Measurements from ENCODE around the gene ACTN1. TPM values are rescaled to one million over a fixed set of nuclear protein-coding genes. Genes with fewer than 3 reads are reported as not detected.

Gene ACTN1
- polyA plus RNA-seq, 3 donors = 41.4 to 75.0 (median 69.4) TPM

- DNase-seq = peak in 1 of 3 donors; percentile 6
- Histone ChIP-seq H4K20me1 (ENCODE audit: insufficient read depth, low read length) (no peaks in the 10 kb centered on the region), H3K36me3 (replicated peaks in 1 of 2; ENCODE audit: control insufficient read depth in 1 of 2, insufficient read depth in 2 of 2, low read length in 2 of 2) (peaks cover 82 to 90% of the 10 kb centered on the region in 2 donors), H3K27ac (ENCODE audit: low read depth in 1 of 2, low read length in 2 of 2) (no peak overlapping the region), H3K4me2 (replicated peaks; ENCODE audit: extremely low read depth, low read length, poor library complexity, severe bottlenecking) (peak overlapping the region; percentile 31), H3K27me3 (ENCODE audit: control insufficient read depth in 2 of 2, insufficient read depth in 2 of 2, low read length in 2 of 2) (no peaks in the 10 kb centered on the region), H3K9me3 (replicated peaks in 1 of 2; ENCODE audit: control insufficient read depth in 1 of 2, insufficient read depth in 1 of 2, low read length in 2 of 2) (no peaks in the 10 kb centered on the region), H3K4me1 (ENCODE audit: control insufficient read depth in 1 of 2, insufficient read depth in 2 of 2, low read length in 2 of 2) (no peaks in the 10 kb centered on the region), H2AFZ (ENCODE audit: insufficient read depth, low read depth, low read length, poor library complexity, severe bottlenecking) (no peak overlapping the region), H3K4me3 (replicated peaks in 1 of 3; ENCODE audit: low read depth in 2 of 3, low read length in 3 of 3) (peak overlapping the region in 2 of 3 experiments; percentile 20 to 55), H3K9ac (ENCODE audit: insufficient read depth, low read length, poor library complexity, severe bottlenecking) (no peak overlapping the region), H3K79me2 (ENCODE audit: insufficient read depth, low read length) (no peaks in the 10 kb centered on the region)
- no peak for TF ChIP-seq CTCF (IDR thresholded peaks at IDR 0.05)
- intact Hi-C loops (cut with micrococcal nuclease) = no loop called here
- 95% methylated on average over 28 of the region's 37 CpGs for whole genome bisulfite sequencing (ENCODE audit: insufficient coverage)
- H3K9me3 Mint-ChIP-seq = peaks cover 0 to 2% (median 0%) of the 10 kb centered on the region in 7 donors
- H3K4me1 Mint-ChIP-seq = no peaks in the 10 kb centered on the region
- no peak overlapping the region for H3K27ac Mint-ChIP-seq
- H3K4me3 Mint-ChIP-seq = peak overlapping the region; percentile 24 to 56
- H3K27me3 Mint-ChIP-seq (ENCODE audit: low read depth in 3 of 3) = peaks cover 0 to 1% (median 0%) of the 10 kb centered on the region in 3 donors
- H3K36me3 Mint-ChIP-seq = peaks cover 83 to 96% of the 10 kb centered on the region in 2 donors
Observed at GRCh38 chr14:68874746-68875155, 104.4 kb downstream of the ACTN1 start.

GRCh38 chr14:68873376-68873775, 105.7 kb downstream of the ACTN1 start:
- Mint-ChIP-seq H3K4me1 (no peaks in the 10 kb centered on the region), H3K4me3 (no peak overlapping the region), H3K27me3 (ENCODE audit: low read depth in 3 of 3) (peaks cover 0 to 1% (median 1%) of the 10 kb centered on the region in 3 donors), H3K27ac (no peak overlapping the region), H3K9me3 (peaks cover 0 to 2% (median 0%) of the 10 kb centered on the region in 7 donors), H3K36me3 (peaks cover 77 to 85% of the 10 kb centered on the region in 2 donors)
- no peak overlapping the region for H3K27ac ChIP-seq (ENCODE audit: low read depth in 1 of 2, low read length in 2 of 2)
- no peak for DNase-seq
- peaks cover 70 to 77% of the 10 kb centered on the region in 2 donors for H3K36me3 ChIP-seq (replicated peaks in 1 of 2; ENCODE audit: control insufficient read depth in 1 of 2, insufficient read depth in 2 of 2, low read length in 2 of 2)
- no peak overlapping the region for H3K9ac ChIP-seq (ENCODE audit: insufficient read depth, low read length, poor library complexity, severe bottlenecking)
- intact Hi-C loops (cut with micrococcal nuclease) = no loop called here
- TF ChIP-seq CTCF (IDR thresholded peaks at IDR 0.05) = no peak
- H3K79me2 ChIP-seq (ENCODE audit: insufficient read depth, low read length) = no peaks in the 10 kb centered on the region
- H3K4me1 ChIP-seq (ENCODE audit: control insufficient read depth in 1 of 2, insufficient read depth in 2 of 2, low read length in 2 of 2) = no peaks in the 10 kb centered on the region
- WGBS (ENCODE audit: insufficient coverage) = 100% methylated on average over 4 of the region's 5 CpGs
- H3K4me2 ChIP-seq (replicated peaks; ENCODE audit: extremely low read depth, low read length, poor library complexity, severe bottlenecking) = no peak overlapping the region
- H4K20me1 ChIP-seq (ENCODE audit: insufficient read depth, low read length) = no peaks in the 10 kb centered on the region
- no peak overlapping the region for H3K4me3 ChIP-seq (replicated peaks in 1 of 3; ENCODE audit: low read depth in 2 of 3, low read length in 3 of 3)
- H3K27me3 ChIP-seq (ENCODE audit: control insufficient read depth in 2 of 2, insufficient read depth in 2 of 2, low read length in 2 of 2) = no peaks in the 10 kb centered on the region
- no peak overlapping the region for H2AFZ ChIP-seq (ENCODE audit: insufficient read depth, low read depth, low read length, poor library complexity, severe bottlenecking)
- no peaks in the 10 kb centered on the region for H3K9me3 ChIP-seq (replicated peaks in 1 of 2; ENCODE audit: control insufficient read depth in 1 of 2, insufficient read depth in 1 of 2, low read length in 2 of 2)

Data from CD14-positive monocyte (primary cell).